OCI-LY7 (cell line): Measurements from ENCODE around the gene KCTD13.

Experiments
- CTCF ChIP-seq: fragments of 200-600 bp; sonication (generic); conservative IDR thresholded peaks from 2 replicates; pipeline ENCODE4 v1.5.1; 2014; ENCODE audit warnings: mild to moderate bottlenecking, antibody characterized with exemption, low read length, moderate library complexity, mixed read lengths
- EZH2phosphoT487 ChIP-seq: fragments of 200-600 bp; sonication (generic); IDR thresholded peaks from 2 replicates; pipeline ENCODE4 v1.6.1; 2018; ENCODE audit warnings: low read depth, borderline replicate concordance, mild to moderate bottlenecking, mixed run types, antibody characterized with exemption, low read length, moderate library complexity, mixed read lengths

GRCh38 chr16:29881050-29881449, 45.0 kb downstream of the KCTD13 start:
- no peak for TF ChIP-seq CTCF
- no peak for TF ChIP-seq EZH2phosphoT487
